Endodermal cell (in vitro differentiated cells): ENCODE measurements around the gene SPTB. TPM values are rescaled to one million over a fixed set of nuclear protein-coding genes. Genes with fewer than 3 reads are reported as not detected.

Experiments used
- DNase-seq: peaks from one replicate; pipeline ENCODE4 v3.0.0-alpha.2; 2017
- H3K27ac ChIP-seq: 2 replicates; pipeline ENCODE4 v1.5.1; 2013; ENCODE audit warnings: mild to moderate bottlenecking, low read depth, low read length, moderate library complexity
- H3K27me3 ChIP-seq: 2 replicates; pipeline ENCODE4 v1.6.1; 2013; ENCODE audit warnings: mild to moderate bottlenecking, low read length, moderate library complexity; ENCODE audit not compliant: insufficient read depth, control insufficient read depth, poor library complexity, severe bottlenecking
- H3K36me3 ChIP-seq: 2 replicates; pipeline ENCODE4 v1.7.0; 2013; ENCODE audit warnings: mild to moderate bottlenecking, low read length, moderate library complexity; ENCODE audit not compliant: control insufficient read depth, insufficient read depth
- H3K4me1 ChIP-seq: one replicate; pipeline ENCODE4 v1.7.0; 2013; ENCODE audit warnings: low read length; ENCODE audit not compliant: control insufficient read depth, insufficient read depth
- H3K4me3 ChIP-seq: 2 replicates; pipeline ENCODE4 v1.5.1; 2013; ENCODE audit warnings: mild to moderate bottlenecking, low read length, moderate library complexity
- H3K9ac ChIP-seq: 2 replicates; pipeline ENCODE4 v1.6.1; 2013; ENCODE audit warnings: mild to moderate bottlenecking, low read length, moderate library complexity; ENCODE audit not compliant: poor library complexity, severe bottlenecking; ENCODE audit errors: extremely low read depth
- H3K9me3 ChIP-seq: 2 replicates; pipeline ENCODE4 v1.6.1; 2013; ENCODE audit warnings: mild to moderate bottlenecking, low read length, moderate library complexity; ENCODE audit not compliant: control insufficient read depth
- H3K27ac Mint-ChIP-seq: 2 replicates; pipeline ENCODE4 v1.8.0; 2020; ENCODE audit warnings: mixed read lengths
- H3K27me3 Mint-ChIP-seq: 2 replicates; pipeline ENCODE4 v1.8.0; 2021; ENCODE audit warnings: mild to moderate bottlenecking, mixed read lengths; ENCODE audit not compliant: insufficient read depth
- H3K36me3 Mint-ChIP-seq: 2 replicates; pipeline ENCODE4 v1.8.0; 2020; ENCODE audit warnings: low read depth, mixed read lengths
- H3K4me1 Mint-ChIP-seq: 2 replicates; pipeline ENCODE4 v1.8.0; 2020; ENCODE audit warnings: mixed read lengths
- H3K4me3 Mint-ChIP-seq: 2 replicates; pipeline ENCODE4 v1.8.0; 2020; ENCODE audit warnings: mild to moderate bottlenecking, moderate library complexity, mixed read lengths
- H3K9me3 Mint-ChIP-seq: 2 replicates; pipeline ENCODE4 v1.8.0; 2020; ENCODE audit warnings: mild to moderate bottlenecking, mixed read lengths
- WGBS, 2 experiments: methylation state at CpG; one replicate each; pipeline versions ENCODE4 v1.1.5 to v1.1.7; 2013; ENCODE audit warnings: missing lambda C conversion rate in 2 of 2, mixed read lengths in 1 of 2; ENCODE audit not compliant: insufficient coverage in 1 of 2, insufficient read length in 1 of 2; 5-methylcytosine and 5-hydroxymethylcytosine counted together
- microRNA-seq: library from miRNA; unstranded; fragments of <30 nt; microRNA quantifications from one replicate; pipeline ENCODE4 v1.2.0, GENCODE V29; 2020; ENCODE audit warnings: borderline microRNAs expressed
- total RNA-seq, 2 donors: library from RNA; stranded (reverse); fragmentation: NEBNext Ultra II Directional in 1 of 2; extraction: Animal tissue kit (Norgen Biotek cat#: 25700) in 1 of 2; gene quantifications; 2 replicates in 1 of 2; 3 replicates in 1 of 2; pipeline ENCODE4 v1.2.1, GENCODE V29; 2021
- TF ChIP-seq, protein P1 (sequence below): fragments of 200-600 bp; sonication (generic); conservative IDR thresholded peaks from 2 replicates; pipeline ENCODE4 v1.5.0; 2021; ENCODE audit warnings: antibody characterized with exemption, mild to moderate bottlenecking

SPTB gene
- total RNA-seq, 2 donors from 2014 or later = 0.77 to 1.4 TPM

- WGBS, 2 experiments = 83 to 100% methylated on average over 1 to 4 of the region's 4 CpGs
- DNase-seq = peak; percentile 74
- H3K9me3 ChIP-seq = no peaks in the 10 kb centered on the region
- no peaks in the 10 kb centered on the region for H3K36me3 ChIP-seq
- Mint-ChIP-seq H3K9me3 (no peaks in the 10 kb centered on the region), H3K36me3 (no peaks in the 10 kb centered on the region), H3K4me3 (no peak overlapping the region), H3K27me3 (peaks cover 67% of the 10 kb centered on the region), H3K27ac (no peak overlapping the region), H3K4me1 (peaks cover 20% of the 10 kb centered on the region)
- H3K4me1 ChIP-seq = peaks cover 7% of the 10 kb centered on the region
- TF ChIP-seq, protein P1, sequence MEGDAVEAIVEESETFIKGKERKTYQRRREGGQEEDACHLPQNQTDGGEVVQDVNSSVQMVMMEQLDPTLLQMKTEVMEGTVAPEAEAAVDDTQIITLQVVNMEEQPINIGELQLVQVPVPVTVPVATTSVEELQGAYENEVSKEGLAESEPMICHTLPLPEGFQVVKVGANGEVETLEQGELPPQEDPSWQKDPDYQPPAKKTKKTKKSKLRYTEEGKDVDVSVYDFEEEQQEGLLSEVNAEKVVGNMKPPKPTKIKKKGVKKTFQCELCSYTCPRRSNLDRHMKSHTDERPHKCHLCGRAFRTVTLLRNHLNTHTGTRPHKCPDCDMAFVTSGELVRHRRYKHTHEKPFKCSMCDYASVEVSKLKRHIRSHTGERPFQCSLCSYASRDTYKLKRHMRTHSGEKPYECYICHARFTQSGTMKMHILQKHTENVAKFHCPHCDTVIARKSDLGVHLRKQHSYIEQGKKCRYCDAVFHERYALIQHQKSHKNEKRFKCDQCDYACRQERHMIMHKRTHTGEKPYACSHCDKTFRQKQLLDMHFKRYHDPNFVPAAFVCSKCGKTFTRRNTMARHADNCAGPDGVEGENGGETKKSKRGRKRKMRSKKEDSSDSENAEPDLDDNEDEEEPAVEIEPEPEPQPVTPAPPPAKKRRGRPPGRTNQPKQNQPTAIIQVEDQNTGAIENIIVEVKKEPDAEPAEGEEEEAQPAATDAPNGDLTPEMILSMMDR = no peak
- peaks cover 30% of the 10 kb centered on the region for H3K27me3 ChIP-seq
- no peak overlapping the region for H3K9ac ChIP-seq
- no peak overlapping the region for H3K4me3 ChIP-seq
- H3K27ac ChIP-seq = no peak overlapping the region
Observed at GRCh38 chr14:64696355-64696857, 183.3 kb downstream of the SPTB start.

Small RNA genes within 50 kb of the gene (microRNA-seq; reads per million reads assigned to microRNA genes)
- gene MIR7855 = not detected

Other genes with a start within 250 kb of the SPTB start
- gene PLEKHG3, start 175.5 kb downstream of the SPTB start, total RNA-seq = 10 to 100 TPM; 31.7 to 52.6 TPM
- gene CHURC1, start 34.5 kb upstream of the SPTB start, total RNA-seq = 10 to 100 TPM; 56.7 to 63.2 TPM
- 1 to 10 TPM; 2.6 to 3.7 TPM for gene GPX2, start 62.8 kb upstream of the SPTB start, total RNA-seq
- 10 to 100 TPM; 48.7 to 77.2 TPM for gene RAB15, start 92.4 kb upstream of the SPTB start, total RNA-seq
- gene FNTB, start 107.0 kb upstream of the SPTB start, total RNA-seq = 10 to 100 TPM; 17.2 to 21.3 TPM
- gene MAX, start 222.6 kb upstream of the SPTB start, total RNA-seq = 10 to 100 TPM; 44.3 to 49.0 TPM